ENCODE measurements around the gene SPIRE1. TPM values are rescaled to one million over a fixed set of nuclear protein-coding genes. Genes with fewer than 3 reads are reported as not detected.

The SPIRE1 gene
- 10 to 100 TPM; 33.9 to 76.7 (median 59.6) TPM for total RNA-seq

DNA sequence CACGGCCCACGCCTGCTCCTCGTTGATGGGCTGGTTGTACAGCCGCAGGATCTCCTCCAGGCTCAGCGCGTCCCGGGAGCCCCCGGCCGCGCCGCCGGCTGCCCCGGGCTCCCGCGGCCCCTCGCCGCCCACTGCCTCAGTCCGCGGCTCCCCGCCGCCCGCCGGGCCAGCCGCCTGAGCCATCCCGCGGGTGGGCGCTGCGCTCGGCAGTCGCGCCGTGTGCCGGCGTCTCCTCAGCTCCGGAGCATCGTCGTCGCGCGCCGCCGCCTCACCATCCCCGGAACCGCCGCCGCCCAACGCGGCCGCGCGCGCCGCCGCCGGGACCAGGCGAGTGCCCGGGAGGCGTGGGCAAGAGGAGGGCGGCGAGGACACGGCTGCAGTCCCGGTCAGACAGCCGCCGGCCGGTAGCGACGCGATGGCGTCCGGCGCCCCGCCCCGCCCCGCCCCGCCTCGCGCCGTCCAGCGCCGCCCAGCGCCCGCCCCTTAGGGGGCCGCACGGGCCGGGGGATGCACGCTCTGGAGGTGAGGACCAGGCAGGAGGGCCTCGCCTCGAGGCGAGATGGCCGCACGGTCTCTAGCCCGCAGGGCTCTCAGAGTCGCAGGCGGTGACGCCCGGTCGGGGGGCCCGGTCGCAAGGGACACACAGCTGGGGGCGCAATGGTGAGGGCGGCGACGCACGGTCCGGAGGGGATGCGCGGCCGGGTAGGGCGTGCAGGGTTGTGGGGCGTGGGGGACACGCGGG lies at the start of gene SPIRE1:
SPIRE1 (minus strand) TSS at position 424 of the 742 bp plus-strand sequence; CDS start at position 183, 241 bp downstream.
- peaks cover 21 to 40% (median 30%) of the 10 kb centered on the region in 4 donors for H3K4me1 ChIP-seq
- no peaks in the 10 kb centered on the region for H3K27me3 ChIP-seq
- H3K27ac ChIP-seq = peak within 1 kb of the TSS; percentile 93 to 98 (median 96)
- TF ChIP-seq POLR2AphosphoS5 (IDR thresholded peaks at IDR 0.05) (peak in 1 of 2 donors; percentile 57), EP300 (IDR thresholded peaks at IDR 0.05) (no peak), POLR2A (IDR thresholded peaks at IDR 0.05) (peak in 2 of 4 donors; percentile 64 to 84)
- TF ChIP-seq, protein P1, sequence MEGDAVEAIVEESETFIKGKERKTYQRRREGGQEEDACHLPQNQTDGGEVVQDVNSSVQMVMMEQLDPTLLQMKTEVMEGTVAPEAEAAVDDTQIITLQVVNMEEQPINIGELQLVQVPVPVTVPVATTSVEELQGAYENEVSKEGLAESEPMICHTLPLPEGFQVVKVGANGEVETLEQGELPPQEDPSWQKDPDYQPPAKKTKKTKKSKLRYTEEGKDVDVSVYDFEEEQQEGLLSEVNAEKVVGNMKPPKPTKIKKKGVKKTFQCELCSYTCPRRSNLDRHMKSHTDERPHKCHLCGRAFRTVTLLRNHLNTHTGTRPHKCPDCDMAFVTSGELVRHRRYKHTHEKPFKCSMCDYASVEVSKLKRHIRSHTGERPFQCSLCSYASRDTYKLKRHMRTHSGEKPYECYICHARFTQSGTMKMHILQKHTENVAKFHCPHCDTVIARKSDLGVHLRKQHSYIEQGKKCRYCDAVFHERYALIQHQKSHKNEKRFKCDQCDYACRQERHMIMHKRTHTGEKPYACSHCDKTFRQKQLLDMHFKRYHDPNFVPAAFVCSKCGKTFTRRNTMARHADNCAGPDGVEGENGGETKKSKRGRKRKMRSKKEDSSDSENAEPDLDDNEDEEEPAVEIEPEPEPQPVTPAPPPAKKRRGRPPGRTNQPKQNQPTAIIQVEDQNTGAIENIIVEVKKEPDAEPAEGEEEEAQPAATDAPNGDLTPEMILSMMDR (IDR thresholded peaks at IDR 0.05) = peak in 4 of 6 experiments; percentile 10 to 34 (median 25)
- peak; percentile 86 to 95 for DNase-seq
- no peaks in the 10 kb centered on the region for H3K9me3 ChIP-seq
- WGBS, 2 donors = 0 to 1% methylated on average over 8 to 36 of the region's 112 CpGs
- no peaks in the 10 kb centered on the region for H3K36me3 ChIP-seq
- ATAC-seq (ENCODE audit: low FRiP score in 2 of 2) = peak; percentile 87 to 93
- peak within 1 kb of the TSS; percentile 81 to 93 (median 86) for H3K4me3 ChIP-seq

DNA sequence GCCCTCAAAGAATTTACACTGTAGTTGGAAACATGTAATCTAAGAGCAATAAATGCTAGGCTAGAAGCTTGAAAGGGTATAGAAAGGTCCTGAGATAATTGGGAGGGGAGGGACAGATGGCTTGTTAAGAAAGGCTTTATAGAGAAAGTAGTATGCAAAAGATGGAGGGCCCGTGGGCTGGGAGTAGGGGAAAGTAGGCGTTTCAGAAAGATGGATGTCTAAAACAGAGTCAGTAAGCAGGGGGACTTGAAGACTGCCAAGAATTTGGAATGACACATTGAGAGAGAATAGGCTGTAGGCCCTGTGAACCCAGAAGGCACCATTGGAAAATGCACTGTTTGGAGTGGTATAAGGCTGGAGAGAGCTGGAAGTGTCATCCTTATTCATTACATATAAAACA lies 45.8 kb upstream of the SPIRE1 start:
- 2 to 5% methylated on average over 2 of the region's 2 CpGs for WGBS, 2 donors
- TF ChIP-seq POLR2A (IDR thresholded peaks at IDR 0.05) = no peak
- TF ChIP-seq, protein P1 (IDR thresholded peaks at IDR 0.05) = no peak
- no peak for TF ChIP-seq POLR2AphosphoS5 (IDR thresholded peaks at IDR 0.05)
- no peak for TF ChIP-seq EP300 (IDR thresholded peaks at IDR 0.05)
- peak overlapping the region; percentile 77 to 91 (median 84) for H3K4me3 ChIP-seq
- peaks cover 25 to 41% (median 28%) of the 10 kb centered on the region in 4 donors for H3K4me1 ChIP-seq
- DNase-seq (no peak), ATAC-seq (ENCODE audit: low FRiP score in 2 of 2) (no peak)
- H3K9me3 ChIP-seq = no peaks in the 10 kb centered on the region
- no peaks in the 10 kb centered on the region for H3K27me3 ChIP-seq
- peaks cover 13 to 43% (median 21%) of the 10 kb centered on the region in 4 donors for H3K36me3 ChIP-seq
- peak overlapping the region in 3 of 4 donors; percentile 95 to 100 (median 99) for H3K27ac ChIP-seq

DNA sequence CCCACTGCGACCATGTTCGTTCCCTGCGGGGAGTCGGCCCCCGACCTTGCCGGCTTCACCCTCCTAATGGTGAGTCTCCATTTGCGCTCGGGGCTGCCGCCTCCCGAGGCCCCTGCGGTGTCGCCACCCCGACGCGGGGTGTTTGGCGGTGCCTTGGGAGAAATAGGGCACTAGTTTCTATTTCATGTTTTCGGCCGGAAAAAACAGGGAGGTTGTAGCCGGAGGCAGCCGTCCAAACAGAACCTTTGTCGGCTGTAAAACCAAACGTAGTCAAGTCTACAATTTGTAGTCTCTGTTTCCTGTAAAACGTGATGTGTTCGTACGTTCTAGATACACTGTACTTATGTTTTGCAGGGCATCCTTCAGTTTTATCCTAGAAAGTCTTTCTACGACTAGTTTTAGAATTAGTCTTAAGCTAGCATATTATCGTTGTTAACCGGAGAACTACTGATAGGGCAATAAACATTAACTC lies 45.2 kb upstream of the SPIRE1 start:
- ATAC-seq (ENCODE audit: low FRiP score in 2 of 2) (peak in 1 of 2 donors; percentile 82), DNase-seq (no peak)
- Histone ChIP-seq H3K9me3 (no peaks in the 10 kb centered on the region), H3K27ac (peak overlapping the region; percentile 95 to 100 (median 98)), H3K27me3 (no peaks in the 10 kb centered on the region), H3K4me1 (peaks cover 25 to 41% (median 28%) of the 10 kb centered on the region in 4 donors), H3K4me3 (peak overlapping the region; percentile 77 to 91 (median 84)), H3K36me3 (peaks cover 12 to 43% (median 18%) of the 10 kb centered on the region in 4 donors)
- WGBS, 2 donors = 0 to 1% methylated on average over 19 to 27 of the region's 28 CpGs
- TF ChIP-seq POLR2A (IDR thresholded peaks at IDR 0.05) (no peak), POLR2AphosphoS5 (IDR thresholded peaks at IDR 0.05) (no peak), EP300 (IDR thresholded peaks at IDR 0.05) (no peak)
- TF ChIP-seq, protein P1 (IDR thresholded peaks at IDR 0.05) = no peak

DNA sequence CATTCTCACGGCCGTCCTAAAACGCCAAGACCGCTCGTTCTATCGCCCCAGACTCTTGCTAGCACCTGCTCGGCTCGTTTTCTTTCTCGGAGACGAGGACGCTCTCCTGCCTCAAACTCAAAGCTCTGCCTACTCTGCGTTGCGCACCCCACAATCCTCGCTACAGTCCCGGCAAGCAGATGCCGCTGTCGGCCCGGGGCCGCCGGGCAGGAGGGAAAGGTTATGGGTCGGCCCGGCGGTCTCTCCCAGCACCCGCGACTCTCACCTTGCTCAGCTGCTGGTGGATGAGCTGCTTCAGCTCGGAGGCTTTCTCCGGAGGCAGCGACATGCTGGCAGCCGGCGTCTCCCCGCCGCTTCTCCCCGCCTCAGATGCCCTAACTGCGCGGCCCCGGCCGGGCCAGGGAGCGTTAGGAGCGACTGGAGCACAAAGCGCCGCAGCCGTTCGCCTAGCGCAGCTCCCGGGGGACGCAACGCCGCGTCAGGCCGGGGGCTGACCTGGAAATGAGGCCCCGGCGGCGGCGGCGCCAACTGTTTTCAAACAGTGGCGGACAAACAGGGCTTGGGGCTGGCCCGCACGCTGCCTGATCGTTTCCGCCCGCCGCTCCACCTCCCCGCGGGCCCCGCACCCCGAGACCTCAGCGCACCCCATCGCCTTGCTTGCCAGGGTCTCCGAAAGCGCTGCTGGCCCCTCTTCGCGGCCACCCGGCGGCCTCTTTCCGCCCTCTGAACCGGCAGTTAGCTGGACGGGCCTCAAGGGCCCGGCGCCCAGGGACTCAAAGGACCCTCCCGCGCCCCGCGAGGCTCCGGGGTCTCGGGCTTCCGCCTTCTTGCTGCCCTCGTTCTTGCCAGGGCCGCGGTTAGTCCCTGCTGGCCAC lies 44.6 kb upstream of the SPIRE1 start, which contains the start of the genes CEP76 and PSMG2:
CEP76 (minus strand) TSS at position 503 of the 875 bp plus-strand sequence; CDS start at position 328, 175 bp downstream.
PSMG2 (plus strand) TSS at position 822 of the 875 bp plus-strand sequence. CDS start 66 bp downstream, outside the sequence.
- peak; percentile 89 to 98 for DNase-seq
- Histone ChIP-seq H3K27ac (peak within 1 kb of the TSS; percentile 95 to 100 (median 98)), H3K27me3 (no peaks in the 10 kb centered on the region), H3K36me3 (peaks cover 7 to 38% (median 11%) of the 10 kb centered on the region in 4 donors), H3K4me3 (peak within 1 kb of the TSS; percentile 77 to 91 (median 84)), H3K9me3 (no peaks in the 10 kb centered on the region), H3K4me1 (peaks cover 25 to 41% (median 28%) of the 10 kb centered on the region in 4 donors)
- WGBS, 2 donors = 0 to 1% methylated on average over 17 to 41 of the region's 89 CpGs
- peak; percentile 96 to 98 for ATAC-seq (ENCODE audit: low FRiP score in 2 of 2)
- peak in 3 of 4 donors; percentile 59 to 88 (median 85) for TF ChIP-seq POLR2A (IDR thresholded peaks at IDR 0.05)
- TF ChIP-seq EP300 (IDR thresholded peaks at IDR 0.05) = no peak
- TF ChIP-seq, protein P1 (IDR thresholded peaks at IDR 0.05) = peak in 3 of 6 experiments; percentile 11 to 37 (median 18)
- peak; percentile 50 to 88 for TF ChIP-seq POLR2AphosphoS5 (IDR thresholded peaks at IDR 0.05)
